HG03066 (cell line): Measurements from ENCODE around the gene MOV10.
"Not testable (repeated sequence)": the region's sequence is repeated elsewhere in the genome, so short reads cannot be mapped to it uniquely, and the experiment has no call there.

Source experiments
- ATAC-seq: cut with Tn5 transposase; IDR thresholded peaks from one replicate; pipeline ENCODE4 v1.9.1; 2021; ENCODE audit warnings: low read depth; ENCODE audit not compliant: unreplicated experiment

Gene MOV10

DNA sequence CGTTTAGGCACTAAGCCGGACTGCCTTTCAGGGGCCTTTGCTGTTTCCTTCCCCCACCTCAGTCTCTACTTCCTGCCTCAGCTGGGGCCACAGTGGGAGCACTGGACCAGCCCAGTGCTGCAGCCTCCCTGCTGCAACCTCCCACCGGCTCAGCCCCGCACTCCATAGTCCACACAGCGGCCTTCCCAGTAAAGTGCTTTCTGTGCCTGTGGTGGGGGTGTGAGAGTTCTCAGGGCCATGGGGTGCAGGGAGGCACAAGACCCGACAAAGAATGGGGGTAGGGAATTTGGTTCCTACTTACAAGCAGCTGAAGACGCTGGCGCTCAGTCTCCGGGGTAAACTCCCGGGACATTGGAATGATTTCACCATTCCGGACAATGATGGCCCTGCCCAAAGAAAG lies 37.2 kb downstream of the MOV10 start:
- ATAC-seq = no peak

GRCh38 chr1:112712191-112712590 lies 37.7 kb downstream of the MOV10 start:
- ATAC-seq = no peak

DNA sequence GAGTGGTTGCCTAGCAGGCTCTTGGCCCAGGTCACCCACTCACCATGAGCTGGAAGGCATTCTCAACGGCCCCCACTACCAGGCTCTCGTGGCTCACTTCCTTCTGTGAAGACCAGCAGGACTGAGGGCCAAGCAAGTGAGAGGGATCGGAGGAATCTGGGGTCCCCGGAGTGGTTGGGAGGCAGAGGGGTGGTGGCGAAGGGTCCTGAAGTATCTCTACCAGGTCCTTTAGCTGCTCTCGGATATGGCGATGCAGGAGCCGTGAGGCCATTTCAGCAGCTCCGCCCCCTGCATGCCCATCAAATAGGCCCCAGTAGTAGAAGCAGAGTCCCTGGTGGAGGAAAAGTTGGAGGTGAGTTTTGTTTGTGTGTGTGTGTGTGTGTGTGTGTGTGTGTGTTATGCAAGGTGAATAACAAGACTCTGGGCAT lies 38.3 kb downstream of the MOV10 start:
- ATAC-seq = no peak

DNA sequence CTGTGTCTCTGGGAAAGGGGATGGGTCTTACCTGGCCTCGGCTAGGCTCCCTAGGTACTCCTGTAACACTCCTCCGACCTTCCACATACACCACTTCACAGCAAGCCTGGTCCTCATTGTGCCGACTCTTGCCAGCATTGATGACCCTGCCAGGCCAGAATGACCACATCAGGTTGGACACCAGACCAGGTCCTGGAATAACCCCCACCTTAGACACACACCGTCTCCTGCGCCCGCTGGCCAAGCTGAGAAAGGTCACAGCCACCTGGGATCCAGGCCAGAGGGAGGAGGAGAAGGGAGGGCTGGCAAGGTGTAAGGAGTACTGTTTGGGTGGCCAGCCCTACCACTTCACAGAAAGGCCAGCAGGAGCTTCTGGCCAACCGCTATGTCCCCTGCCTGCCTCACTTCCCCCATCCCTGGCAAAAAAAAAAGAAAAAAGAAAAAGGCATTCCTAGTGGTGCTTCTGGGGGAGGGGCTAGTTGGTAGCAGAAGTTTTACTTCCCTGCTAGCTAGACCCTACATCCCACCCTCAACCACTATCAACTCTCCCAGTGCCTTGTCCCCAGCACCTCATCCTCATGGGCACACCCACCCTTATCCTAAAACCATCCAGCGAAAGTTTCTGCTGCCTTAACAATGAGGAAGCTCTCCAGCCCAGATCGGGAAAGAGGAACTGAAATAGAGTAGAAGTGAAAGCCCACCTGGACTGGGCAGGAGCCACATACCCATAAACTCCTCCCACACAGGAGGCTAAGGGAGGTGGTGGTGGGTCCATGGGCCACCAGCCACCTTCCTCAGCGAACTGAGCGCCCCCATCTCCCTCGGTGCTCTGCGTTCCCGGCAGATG lies 39.2 kb downstream of the MOV10 start:
- no peak for ATAC-seq

DNA sequence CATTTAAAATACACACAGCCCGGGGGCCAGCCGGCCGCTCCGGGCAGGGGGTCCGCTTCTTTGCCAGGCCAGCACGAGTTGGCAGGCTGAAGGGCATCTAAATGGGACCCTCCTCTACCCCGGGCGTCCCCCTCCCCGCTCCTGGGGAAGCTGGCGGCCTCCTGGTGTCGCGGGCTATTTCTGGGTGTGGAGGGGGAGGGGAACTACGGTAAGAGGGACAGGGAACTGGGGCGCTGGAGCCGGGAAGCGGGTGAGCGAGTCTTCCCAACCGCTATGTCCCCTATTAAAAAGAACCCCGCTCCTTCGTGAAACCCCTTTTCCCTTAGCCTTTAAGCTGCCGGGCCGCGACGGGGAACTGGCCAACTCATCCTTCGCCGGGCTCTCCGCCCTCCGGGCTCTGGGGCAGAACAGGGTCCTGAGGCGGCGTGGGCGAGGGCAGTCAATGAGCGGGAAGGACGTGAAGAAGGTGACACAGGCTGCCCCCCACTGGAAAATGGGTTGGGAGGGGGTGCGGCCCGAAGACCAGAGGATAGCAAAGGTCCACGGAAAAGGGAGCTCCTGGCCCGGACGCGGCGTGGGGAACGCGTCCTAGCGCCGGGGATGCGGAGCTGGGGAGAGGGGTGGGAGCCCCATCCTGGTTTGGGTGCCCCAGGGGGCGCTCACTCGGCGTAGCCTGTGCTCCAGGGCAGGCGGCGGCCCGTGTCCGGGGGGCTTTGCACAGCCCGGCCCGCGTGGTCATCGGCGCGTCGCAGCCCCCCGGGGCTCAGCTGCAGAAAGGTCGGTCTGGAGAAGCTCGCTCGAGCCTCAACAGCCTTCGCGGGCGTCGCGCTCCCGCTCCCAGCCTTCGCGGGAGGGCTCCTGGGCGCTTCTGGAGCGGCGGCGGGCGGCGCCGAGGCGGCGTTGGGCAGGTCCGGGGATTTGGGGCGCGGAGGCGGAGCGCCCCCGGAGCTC lies 40.1 kb downstream of the MOV10 start:
- ATAC-seq = peak; percentile 18

DNA sequence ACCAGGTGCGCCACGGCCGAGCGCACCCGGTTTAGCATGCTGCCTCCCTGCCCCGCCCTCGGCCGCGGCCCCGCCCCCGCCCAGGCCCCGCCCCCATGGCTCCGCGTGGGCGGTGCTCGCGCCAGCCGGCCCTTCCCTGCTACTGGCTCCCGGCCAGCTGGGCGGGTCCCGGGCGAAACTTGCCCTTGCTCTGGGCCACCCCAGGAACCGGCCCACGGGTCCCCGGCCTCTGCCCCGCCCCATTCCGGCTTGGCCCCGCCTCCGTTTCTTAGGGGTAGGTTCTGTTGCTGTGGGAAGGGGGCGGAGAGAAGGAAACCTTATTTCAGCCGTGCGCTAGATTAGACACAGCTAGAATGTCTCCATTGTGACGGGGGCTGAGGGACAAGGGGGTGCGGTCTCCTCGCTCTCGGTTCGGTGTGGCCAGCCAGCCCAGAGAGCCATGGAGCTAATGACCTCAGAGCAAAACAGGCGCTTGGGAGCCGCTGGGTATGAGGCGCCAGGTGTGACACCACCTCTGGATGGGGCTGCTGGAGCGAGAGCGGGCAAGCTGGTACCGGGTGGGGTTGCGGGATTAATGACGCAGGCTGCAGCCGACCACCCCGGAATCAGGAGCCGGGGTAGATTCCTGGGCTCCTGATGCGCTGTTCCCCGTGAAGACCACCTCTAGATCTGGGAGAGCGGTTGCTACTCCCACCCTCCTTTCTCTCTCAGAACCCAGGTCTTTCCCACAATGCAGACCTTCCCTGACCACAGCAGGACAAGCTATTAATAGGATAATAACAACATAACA lies 41.0 kb downstream of the MOV10 start, which contains the start of gene PPM1J:
TSS of gene PPM1J (minus strand) at position 69 of the 790 bp plus-strand sequence. CDS start at position 38, 31 bp downstream.
- peak; percentile 73 for ATAC-seq

GRCh38 chr1:112716133-112716720 lies 41.8 kb downstream of the MOV10 start:
- ATAC-seq = no peak

DNA sequence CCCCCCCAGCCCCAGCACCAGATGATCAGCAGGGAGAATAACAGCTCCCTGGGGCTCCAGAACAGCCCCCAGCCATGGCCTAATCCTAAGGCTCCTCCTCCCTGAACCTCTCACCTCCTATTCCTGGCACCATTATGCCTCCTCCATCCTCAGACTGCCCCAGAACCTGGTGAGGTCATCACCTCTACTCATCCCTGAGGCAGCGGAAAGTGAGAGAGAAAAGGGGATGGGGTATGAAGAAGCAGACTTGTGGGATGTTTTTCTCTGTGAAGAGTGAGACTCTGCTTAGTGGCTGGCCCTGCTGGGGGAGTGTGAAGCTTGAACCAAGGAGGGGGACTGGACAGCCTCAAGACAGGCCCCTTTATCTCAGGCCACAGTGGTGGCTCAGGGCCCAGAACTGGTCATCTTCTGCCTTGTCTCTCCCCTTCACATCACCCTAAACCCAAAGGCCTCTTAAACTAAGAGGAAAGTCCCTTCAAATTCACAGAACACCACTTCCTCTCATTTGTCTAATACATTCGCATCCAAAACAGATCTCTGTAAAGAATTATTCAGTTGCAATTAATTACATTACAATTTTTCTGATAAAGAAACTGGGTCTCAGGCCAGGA lies 42.9 kb downstream of the MOV10 start:
- no peak for ATAC-seq

DNA sequence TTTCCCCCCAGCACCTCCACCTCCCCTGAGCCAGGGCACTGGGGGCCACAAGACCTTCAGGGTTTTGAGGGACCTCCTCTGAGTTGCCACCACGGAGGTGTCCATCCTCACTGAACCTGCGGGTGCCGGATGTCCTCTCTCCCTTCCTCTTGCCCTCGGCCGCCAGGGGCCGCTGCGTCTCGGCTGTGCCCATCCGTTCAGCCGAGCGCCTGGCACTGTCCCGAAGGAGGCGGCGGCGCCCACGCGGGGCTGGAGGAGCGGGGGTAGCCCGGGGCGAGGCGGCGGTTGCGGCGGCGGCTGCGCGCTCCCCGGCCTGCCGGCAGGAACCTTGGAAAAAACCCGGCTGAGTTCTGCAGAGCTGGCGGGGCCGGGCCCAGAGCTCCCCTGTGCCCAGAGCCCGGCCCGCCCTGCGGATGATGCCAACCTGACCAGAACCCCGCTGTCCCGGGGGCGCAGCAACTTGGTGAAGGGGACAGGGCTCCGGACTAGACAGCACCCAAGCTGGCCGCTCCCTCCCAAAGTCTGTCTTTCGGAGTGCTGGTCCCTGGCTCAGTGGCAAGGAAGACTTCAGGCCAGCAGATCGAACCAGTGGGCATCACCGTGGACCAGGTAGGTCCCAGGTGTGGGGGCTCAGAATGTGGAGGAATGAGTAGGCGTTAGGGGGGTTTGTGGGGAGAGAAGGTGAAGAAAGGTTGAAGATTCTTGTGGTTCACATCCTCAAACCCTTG lies 44.4 kb downstream of the MOV10 start:
- ATAC-seq = no peak

GRCh38 chr1:112719706-112720105 lies 45.2 kb downstream of the MOV10 start:
- no peak for ATAC-seq

GRCh38 chr1:112720800-112721199 lies 46.3 kb downstream of the MOV10 start:
- no peak for ATAC-seq

- ATAC-seq = not testable (repeated sequence)
Observed at GRCh38 chr1:112721294-112721693, 46.8 kb downstream of the MOV10 start.

DNA sequence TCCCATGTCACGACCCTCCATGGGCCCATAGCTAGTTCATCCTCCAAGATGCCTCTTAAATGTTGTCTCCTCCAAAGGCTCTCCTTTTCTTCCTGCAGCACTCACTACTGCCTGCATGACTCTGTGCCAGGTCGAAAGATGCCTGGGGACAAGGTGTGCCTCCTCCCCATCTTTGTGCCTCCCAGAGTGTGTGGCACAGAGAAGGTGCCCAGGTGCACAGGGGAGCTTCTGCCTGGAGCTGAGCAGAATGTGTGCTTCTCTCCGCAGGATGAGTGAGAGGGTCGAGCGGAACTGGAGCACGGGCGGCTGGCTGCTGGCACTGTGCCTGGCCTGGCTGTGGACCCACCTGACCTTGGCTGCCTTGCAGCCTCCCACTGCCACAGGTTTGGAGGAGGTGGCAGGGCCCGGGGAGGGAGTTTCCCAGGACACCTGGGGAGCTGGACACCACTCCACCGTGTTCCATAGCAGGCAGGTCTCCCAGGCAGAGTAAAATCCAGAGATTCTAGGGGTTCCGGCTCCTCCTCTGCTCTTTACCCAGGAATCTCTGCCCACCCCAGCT lies 47.6 kb downstream of the MOV10 start:
- no peak for ATAC-seq

GRCh38 chr1:112722601-112723510 lies 48.4 kb downstream of the MOV10 start:
- ATAC-seq = no peak

- no peak for ATAC-seq
Observed at GRCh38 chr1:112723511-112723839, 49.0 kb downstream of the MOV10 start.

DNA sequence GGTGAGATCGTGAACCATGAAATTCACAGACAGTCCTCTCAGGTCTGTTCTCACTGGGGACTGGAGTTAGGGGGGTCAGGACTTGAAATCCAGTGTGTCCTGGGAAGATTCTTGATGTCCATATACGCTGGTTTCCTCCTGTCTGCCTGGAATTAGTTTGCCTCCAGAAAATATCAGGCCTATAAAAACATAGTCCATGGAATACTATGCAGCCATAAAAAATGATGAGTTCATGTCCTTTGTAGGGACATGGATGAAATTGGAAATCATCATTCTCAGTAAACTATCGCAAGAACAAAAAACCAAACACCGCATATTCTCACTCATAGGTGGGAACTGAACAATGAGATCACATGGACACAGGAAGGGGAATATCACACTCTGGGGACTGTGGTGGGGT lies 49.8 kb downstream of the MOV10 start:
- not testable (repeated sequence) for ATAC-seq

- ATAC-seq = no peak
Observed at GRCh38 chr1:112727716-112728115, 53.3 kb downstream of the MOV10 start.
